HCT116 (cell line): ENCODE results near the gene SPIRE2. TPM values are rescaled to one million over a fixed set of nuclear protein-coding genes. Genes with fewer than 3 reads are reported as not detected.

Experiments
- ATAC-seq: fragments of 200-7000 bp; cut with Tn5 transposase; 2 replicates; pipeline ENCODE4 v1.9.1; 2020; ENCODE audit warnings: mild to moderate bottlenecking, moderate library complexity
- BruUV-seq: library from RNA; stranded (reverse); fragments of 400-500 nt; replicated peaks from 2 replicates; lab custom pipeline; 2021; lab: Mats Ljungman, UMichigan
- CTCF ChIA-PET: fragments of 300-600 bp; sonication (Branson Sonifier 250); formaldehyde crosslinking; loops from one replicate; lab custom pipeline; 2021; ENCODE audit warnings: antibody characterized with exemption; lab: Charles Lee
- POLR2A ChIA-PET: fragments of 300-600, 350-600 bp; sonication (Branson Sonifier 250); formaldehyde crosslinking; loops from one replicate; lab custom pipeline; 2021; ENCODE audit warnings: antibody characterized with exemption; lab: Charles Lee
- RAD21 ChIA-PET, 2 experiments: fragments of 300-600 bp; sonication (Branson Sonifier 250); formaldehyde crosslinking; loops; one replicate each; lab custom pipeline; 2023; ENCODE audit warnings: low total read pairs in 2 of 2; ENCODE audit not compliant: uncharacterized antibody in 2 of 2, unreplicated experiment in 2 of 2, low non-redundant PET in 1 of 2; lab: Charles Lee
- DNase-seq: peaks from one replicate; pipeline ENCODE4 v3.0.0-alpha.2; 2010; ENCODE audit warnings: low read depth, low spot score
- H2AFZ ChIP-seq: fragments of 200-600 bp; shearing (Covaris generic), sonication (generic); 2 replicates; pipeline ENCODE4 v1.6.1; 2017; ENCODE audit warnings: low read depth, mixed run types, mixed read lengths, antibody characterized with exemption, low read length; ENCODE audit not compliant: poor library complexity, severe bottlenecking
- H3K27ac ChIP-seq: 2 replicates; pipeline ENCODE4 v1.5.1; 2012; ENCODE audit warnings: low read depth, low read length
- H3K27me3 ChIP-seq: fragments of 200-600 bp; sonication (generic); 2 replicates; pipeline ENCODE4 v1.6.1; 2016; ENCODE audit warnings: mixed run types, low read length, mixed read lengths; ENCODE audit not compliant: insufficient read depth
- H3K36me3 ChIP-seq, 2 experiments: fragments of 200-500 bp in 1 of 2; fragments of 200-600 bp in 1 of 2; sonication (Bioruptor generic) in 1 of 2; sonication (generic) in 1 of 2; 2 replicates each; pipeline versions ENCODE4 v1.5.1 to v1.6.1; 2014 to 2016; ENCODE audit warnings: low read length in 2 of 2, inconsistent platforms in 1 of 2, mixed read lengths in 1 of 2, mixed run types in 1 of 2; ENCODE audit not compliant: insufficient read depth in 2 of 2, control insufficient read depth in 1 of 2
- H3K4me1 ChIP-seq, 2 experiments: fragments of 200-600 bp in 1 of 2; sonication (generic) in 1 of 2; 2 replicates each; pipeline versions ENCODE4 v1.5.1 to v1.6.1; 2012 to 2017; ENCODE audit warnings: low read length in 2 of 2, inconsistent platforms in 1 of 2, mild to moderate bottlenecking in 1 of 2, mixed read lengths in 1 of 2, mixed run types in 1 of 2, moderate library complexity in 1 of 2; ENCODE audit not compliant: insufficient read depth in 2 of 2, control insufficient read depth in 1 of 2
- H3K4me2 ChIP-seq: fragments of 200-600 bp; sonication (generic); 2 replicates; pipeline ENCODE4 v1.6.1; 2017; ENCODE audit warnings: mixed run types, low read length, mixed read lengths
- H3K4me3 ChIP-seq, 2 experiments: fragments of 200-600 bp in 1 of 2; sonication (generic) in 1 of 2; replicated peaks in 1 of 2; 2 replicates each; pipeline ENCODE4 v1.5.1; 2011 to 2016; ENCODE audit warnings: low read length in 2 of 2, control low read depth in 1 of 2, low read depth in 1 of 2, mild to moderate bottlenecking in 1 of 2, mixed read lengths in 1 of 2, mixed run types in 1 of 2
- H3K79me2 ChIP-seq: fragments of 200-600 bp; sonication (generic); 2 replicates; pipeline ENCODE4 v1.6.1; 2017; ENCODE audit warnings: mild to moderate bottlenecking, mixed run types, low read length, moderate library complexity, mixed read lengths; ENCODE audit not compliant: insufficient read depth
- H3K9ac ChIP-seq: fragments of 200-600 bp; sonication (generic); 2 replicates; pipeline ENCODE4 v1.6.1; 2016; ENCODE audit warnings: low read length, mixed read lengths
- H3K9me2 ChIP-seq: fragments of 200-600 bp; sonication (generic), shearing (Covaris generic); 2 replicates; pipeline ENCODE4 v1.6.1; 2017; ENCODE audit warnings: mixed run types, mild to moderate bottlenecking, moderate library complexity; ENCODE audit not compliant: insufficient read depth
- H3K9me3 ChIP-seq, 2 experiments: fragments of 200-500 bp in 1 of 2; fragments of 200-600 bp in 1 of 2; sonication (Bioruptor generic) in 1 of 2; sonication (generic) in 1 of 2; 2 replicates each; pipeline ENCODE4 v1.6.1; 2014 to 2017; ENCODE audit warnings: low read length in 2 of 2, mixed read lengths in 2 of 2, inconsistent platforms in 1 of 2, low read depth in 1 of 2, mild to moderate bottlenecking in 1 of 2, mixed run types in 1 of 2, moderate library complexity in 1 of 2; ENCODE audit not compliant: control insufficient read depth in 1 of 2, insufficient read depth in 1 of 2
- H4K20me1 ChIP-seq: fragments of 200-600 bp; sonication (generic), shearing (Covaris generic); 2 replicates; pipeline ENCODE4 v1.6.1; 2017; ENCODE audit warnings: mixed run types, mild to moderate bottlenecking, moderate library complexity; ENCODE audit not compliant: insufficient read depth
- EZH2 ChIP-seq: fragments of 200-600 bp; sonication (generic); IDR thresholded peaks from 2 replicates; pipeline ENCODE4 v1.6.1; 2017; ENCODE audit warnings: antibody characterized with exemption, mixed run types
- EZH2phosphoT487 ChIP-seq: fragments of 200-600 bp; IDR thresholded peaks from 2 replicates; pipeline ENCODE4 v1.6.1; 2018; ENCODE audit warnings: antibody characterized with exemption, borderline replicate concordance
- ZFX ChIP-seq: fragments of 450-650 bp; IDR thresholded peaks from 2 replicates; pipeline ENCODE4 v1.6.1; 2017
- intact Hi-C: fragments of 100-400 bp; cut with micrococcal nuclease; formaldehyde crosslinking; loops from 2 replicates; pipeline ENCODE4 v1.10.0; 2022
- total RNA-seq: library from RNA; stranded (reverse); gene quantifications from one replicate; pipeline ENCODE4 v1.2.1, GENCODE V29; 2021; ENCODE audit not compliant: unreplicated experiment
- TF ChIP-seq, protein P1 (sequence below): IDR thresholded peaks from 2 replicates; pipeline ENCODE4 v1.6.1; 2012
- TF ChIP-seq, protein P2 (sequence below): IDR thresholded peaks from 2 replicates; pipeline ENCODE4 v1.6.1; 2011; ENCODE audit warnings: mild to moderate bottlenecking, low read length, moderate library complexity; ENCODE audit not compliant: insufficient replicate concordance; ENCODE audit errors: extremely low read depth

SPIRE2 gene
- total RNA-seq, 1 experiment from 2014 or later = 21.2 TPM

- ATAC-seq = no peak
- intact Hi-C loops = no loop called here
- Histone ChIP-seq H3K4me3 (no peak overlapping the region), H3K79me2 (peaks cover 3% of the 10 kb centered on the region; the same call in 1 of the 2 replicates), H3K9ac (no peak overlapping the region), H2AFZ (no peak overlapping the region), H3K36me3 (peaks cover 33% of the 10 kb centered on the region in 2 experiments; a peak in 3 of 4 replicates), H4K20me1 (no peaks in the 10 kb centered on the region), H3K9me2 (no peaks in the 10 kb centered on the region), H3K4me1 (no peaks in the 10 kb centered on the region), H3K27ac (no peak overlapping the region), H3K9me3 (no peaks in the 10 kb centered on the region), H3K27me3 (no peaks in the 10 kb centered on the region), H3K4me2 (no peak overlapping the region)
- BruUV-seq = no TSS peak
- RAD21 ChIA-PET = no interaction called here
- TF ChIP-seq ZFX (no peak), EZH2phosphoT487 (no peak), EZH2 (no peak)
- TF ChIP-seq, protein P1, sequence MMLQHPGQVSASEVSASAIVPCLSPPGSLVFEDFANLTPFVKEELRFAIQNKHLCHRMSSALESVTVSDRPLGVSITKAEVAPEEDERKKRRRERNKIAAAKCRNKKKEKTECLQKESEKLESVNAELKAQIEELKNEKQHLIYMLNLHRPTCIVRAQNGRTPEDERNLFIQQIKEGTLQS = no peak
- TF ChIP-seq, protein P2, sequence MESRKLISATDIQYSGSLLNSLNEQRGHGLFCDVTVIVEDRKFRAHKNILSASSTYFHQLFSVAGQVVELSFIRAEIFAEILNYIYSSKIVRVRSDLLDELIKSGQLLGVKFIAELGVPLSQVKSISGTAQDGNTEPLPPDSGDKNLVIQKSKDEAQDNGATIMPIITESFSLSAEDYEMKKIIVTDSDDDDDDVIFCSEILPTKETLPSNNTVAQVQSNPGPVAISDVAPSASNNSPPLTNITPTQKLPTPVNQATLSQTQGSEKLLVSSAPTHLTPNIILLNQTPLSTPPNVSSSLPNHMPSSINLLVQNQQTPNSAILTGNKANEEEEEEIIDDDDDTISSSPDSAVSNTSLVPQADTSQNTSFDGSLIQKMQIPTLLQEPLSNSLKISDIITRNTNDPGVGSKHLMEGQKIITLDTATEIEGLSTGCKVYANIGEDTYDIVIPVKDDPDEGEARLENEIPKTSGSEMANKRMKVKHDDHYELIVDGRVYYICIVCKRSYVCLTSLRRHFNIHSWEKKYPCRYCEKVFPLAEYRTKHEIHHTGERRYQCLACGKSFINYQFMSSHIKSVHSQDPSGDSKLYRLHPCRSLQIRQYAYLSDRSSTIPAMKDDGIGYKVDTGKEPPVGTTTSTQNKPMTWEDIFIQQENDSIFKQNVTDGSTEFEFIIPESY = no peak
- CTCF ChIA-PET = no interaction called here
- POLR2A ChIA-PET = no interaction called here
- DNase-seq = no peak
These were observed 75.7 kb downstream of the SPIRE2 start for GRCh38 chr16:89903908-89904515.
